ENCODE data around the gene COL23A1. TPM values are rescaled to one million over a fixed set of nuclear protein-coding genes. Genes with fewer than 3 reads are reported as not detected.

The COL23A1 gene
- polyA plus RNA-seq, 1 donor (not counting 4 experiments of a cell fraction or from before 2014, with no cell fraction given): not detected

DNA sequence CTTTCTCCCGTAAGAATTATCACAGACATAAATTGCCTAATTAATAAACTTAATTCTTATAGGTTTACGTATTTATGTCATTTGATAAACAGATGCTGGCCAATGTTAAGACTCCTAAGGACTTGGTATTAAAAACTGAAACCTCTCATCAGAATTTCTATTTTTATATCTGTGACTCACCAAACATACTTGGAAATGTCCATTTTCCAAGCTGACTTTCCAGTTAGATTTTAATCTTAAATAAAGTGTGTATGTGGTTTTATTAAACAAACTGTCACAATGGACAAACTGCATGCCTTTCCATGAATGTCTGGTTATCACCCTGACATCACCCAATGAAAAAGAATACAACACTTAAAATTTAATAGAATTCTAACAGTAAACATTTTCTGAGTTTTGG, 12.6 kb upstream of the COL23A1 start:
- FAIRE-seq (no peak), DNase-seq (ENCODE audit: low read depth, low spot score) (no peak)
- peaks cover 15% of the 10 kb centered on the region in 2 experiments for H3K36me3 ChIP-seq (ENCODE audit: control insufficient read depth in 2 of 2, extremely low read depth in 1 of 2, insufficient read depth in 2 of 2, low read length in 2 of 2)
- no peak overlapping the region for H2AFZ ChIP-seq (ENCODE audit: control insufficient read depth, low read length)
- no peaks in the 10 kb centered on the region for H3K9me1 ChIP-seq (ENCODE audit: control insufficient read depth, extremely low read depth, insufficient read depth, low read length)
- H3K27ac ChIP-seq (ENCODE audit: control insufficient read depth, insufficient read depth, low read length): no peak overlapping the region
- H3K4me1 ChIP-seq (ENCODE audit: control insufficient read depth, extremely low read depth, insufficient read depth, low read length): no peaks in the 10 kb centered on the region
- no peaks in the 10 kb centered on the region for H4K20me1 ChIP-seq (ENCODE audit: control insufficient read depth, extremely low read depth, insufficient read depth, low read length)
- H3K4me3 ChIP-seq (ENCODE audit: control insufficient read depth in 2 of 3, extremely low read depth in 1 of 3, insufficient read depth in 2 of 3, low read depth in 1 of 3, low read length in 3 of 3): no peak overlapping the region
- dilution Hi-C loops (cut with MboI; ENCODE audit: extremely low pct_ligation_motif_present, low sequenced_read_pairs): no loop called here
- TF ChIP-seq, protein P1, sequence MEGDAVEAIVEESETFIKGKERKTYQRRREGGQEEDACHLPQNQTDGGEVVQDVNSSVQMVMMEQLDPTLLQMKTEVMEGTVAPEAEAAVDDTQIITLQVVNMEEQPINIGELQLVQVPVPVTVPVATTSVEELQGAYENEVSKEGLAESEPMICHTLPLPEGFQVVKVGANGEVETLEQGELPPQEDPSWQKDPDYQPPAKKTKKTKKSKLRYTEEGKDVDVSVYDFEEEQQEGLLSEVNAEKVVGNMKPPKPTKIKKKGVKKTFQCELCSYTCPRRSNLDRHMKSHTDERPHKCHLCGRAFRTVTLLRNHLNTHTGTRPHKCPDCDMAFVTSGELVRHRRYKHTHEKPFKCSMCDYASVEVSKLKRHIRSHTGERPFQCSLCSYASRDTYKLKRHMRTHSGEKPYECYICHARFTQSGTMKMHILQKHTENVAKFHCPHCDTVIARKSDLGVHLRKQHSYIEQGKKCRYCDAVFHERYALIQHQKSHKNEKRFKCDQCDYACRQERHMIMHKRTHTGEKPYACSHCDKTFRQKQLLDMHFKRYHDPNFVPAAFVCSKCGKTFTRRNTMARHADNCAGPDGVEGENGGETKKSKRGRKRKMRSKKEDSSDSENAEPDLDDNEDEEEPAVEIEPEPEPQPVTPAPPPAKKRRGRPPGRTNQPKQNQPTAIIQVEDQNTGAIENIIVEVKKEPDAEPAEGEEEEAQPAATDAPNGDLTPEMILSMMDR (optimal IDR thresholded peaks at IDR 0.05 in 1 of 3, IDR thresholded peaks at IDR 0.05 in 1 of 3, conservative IDR thresholded peaks at IDR 0.05 in 1 of 3; ENCODE audit: extremely low read depth in 1 of 3, insufficient read depth in 2 of 3, low read length in 3 of 3): no peak
- TF ChIP-seq EZH2 (IDR thresholded peaks at IDR 0.05; ENCODE audit: low read length): no peak
- H3K9ac ChIP-seq (ENCODE audit: control insufficient read depth, extremely low read depth, insufficient read depth, low read length): no peak overlapping the region
- H3K79me2 ChIP-seq (ENCODE audit: control insufficient read depth, insufficient read depth, low read length): no peaks in the 10 kb centered on the region
- H3K9me3 ChIP-seq (ENCODE audit: control insufficient read depth, low read depth, low read length): no peaks in the 10 kb centered on the region
- H3K4me2 ChIP-seq (ENCODE audit: control insufficient read depth, extremely low read depth, insufficient read depth, low read depth, low read length): no peak overlapping the region
- no peaks in the 10 kb centered on the region for H3K27me3 ChIP-seq (ENCODE audit: control insufficient read depth, extremely low read depth, insufficient read depth, low read length)

DNA sequence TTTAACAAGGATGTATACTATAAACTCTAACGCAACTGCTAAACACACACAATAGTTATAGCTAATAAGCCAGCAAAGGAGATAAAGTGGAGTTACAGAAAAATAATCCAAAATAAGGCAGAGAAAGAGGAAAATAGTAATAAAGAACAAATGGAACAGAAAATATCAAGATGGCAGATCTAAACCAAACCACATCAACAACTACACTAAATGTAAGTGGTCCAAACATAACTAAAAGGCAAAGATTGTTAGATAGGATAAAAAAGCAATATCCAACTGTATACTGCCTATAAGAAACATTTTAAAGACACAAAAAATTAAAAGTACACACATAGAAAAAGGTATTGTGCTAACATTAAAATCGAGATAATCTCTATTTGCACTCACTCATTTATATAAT, 5.6 kb upstream of the COL23A1 start:
- DNase-seq (ENCODE audit: low read depth, low spot score) (no peak), FAIRE-seq (no peak)
- no peak overlapping the region for H3K9ac ChIP-seq (ENCODE audit: control insufficient read depth, extremely low read depth, insufficient read depth, low read length)
- H3K36me3 ChIP-seq (ENCODE audit: control insufficient read depth in 2 of 2, extremely low read depth in 1 of 2, insufficient read depth in 2 of 2, low read length in 2 of 2): no peaks in the 10 kb centered on the region
- peaks cover 11% of the 10 kb centered on the region for H3K4me1 ChIP-seq (ENCODE audit: control insufficient read depth, extremely low read depth, insufficient read depth, low read length)
- H2AFZ ChIP-seq (ENCODE audit: control insufficient read depth, low read length): no peak overlapping the region
- TF ChIP-seq EZH2 (IDR thresholded peaks at IDR 0.05; ENCODE audit: low read length): no peak
- TF ChIP-seq, protein P1 (optimal IDR thresholded peaks at IDR 0.05 in 1 of 3, IDR thresholded peaks at IDR 0.05 in 1 of 3, conservative IDR thresholded peaks at IDR 0.05 in 1 of 3; ENCODE audit: extremely low read depth in 1 of 3, insufficient read depth in 2 of 3, low read length in 3 of 3): no peak
- no peak overlapping the region for H3K27ac ChIP-seq (ENCODE audit: control insufficient read depth, insufficient read depth, low read length)
- dilution Hi-C loops (cut with MboI; ENCODE audit: extremely low pct_ligation_motif_present, low sequenced_read_pairs): no loop called here
- H3K4me3 ChIP-seq (ENCODE audit: control insufficient read depth in 2 of 3, extremely low read depth in 1 of 3, insufficient read depth in 2 of 3, low read depth in 1 of 3, low read length in 3 of 3): no peak overlapping the region
- no peaks in the 10 kb centered on the region for H3K79me2 ChIP-seq (ENCODE audit: control insufficient read depth, insufficient read depth, low read length)
- no peaks in the 10 kb centered on the region for H3K9me1 ChIP-seq (ENCODE audit: control insufficient read depth, extremely low read depth, insufficient read depth, low read length)
- H4K20me1 ChIP-seq (ENCODE audit: control insufficient read depth, extremely low read depth, insufficient read depth, low read length): no peaks in the 10 kb centered on the region
- no peak overlapping the region for H3K4me2 ChIP-seq (ENCODE audit: control insufficient read depth, extremely low read depth, insufficient read depth, low read depth, low read length)
- no peaks in the 10 kb centered on the region for H3K9me3 ChIP-seq (ENCODE audit: control insufficient read depth, low read depth, low read length)
- no peaks in the 10 kb centered on the region for H3K27me3 ChIP-seq (ENCODE audit: control insufficient read depth, extremely low read depth, insufficient read depth, low read length)
